Spleen (tissue), 13 donors: ENCODE measurements around the gene POLE3. TPM values are rescaled to one million over a fixed set of nuclear protein-coding genes. Genes with fewer than 3 reads are reported as not detected.

Experiments used
- DNase-seq: peaks from one replicate; pipeline ENCODE4 v3.0.0-alpha.2; 2020
- H3K27ac ChIP-seq, 8 donors: fragments of 200-600 bp; sonication (generic) in 7 of 8; 1 replicate in 4 of 8; 2 replicates in 4 of 8; pipeline versions ENCODE4 v1.5.0 to v1.8.0; 2016 to 2021; ENCODE audit warnings: inconsistent platforms in 4 of 8, mild to moderate bottlenecking in 4 of 8, moderate library complexity in 1 of 8
- H3K27me3 ChIP-seq, 7 donors: fragments of 200-600 bp; sonication (generic) in 6 of 7; replicated peaks in 1 of 7; 1 replicate in 4 of 7; 2 replicates in 3 of 7; pipeline versions ENCODE4 v1.5.0 to v1.8.0; 2016 to 2021; ENCODE audit warnings: inconsistent platforms in 3 of 7, mild to moderate bottlenecking in 1 of 7
- H3K36me3 ChIP-seq, 6 donors: fragments of 200-600 bp; sonication (generic) in 5 of 6; 1 replicate in 4 of 6; 2 replicates in 2 of 6; pipeline versions ENCODE4 v1.5.0 to v1.8.0; 2016 to 2021; ENCODE audit warnings: inconsistent platforms in 2 of 6
- H3K4me1 ChIP-seq, 6 donors: fragments of 200-600 bp; sonication (generic) in 5 of 6; 1 replicate in 3 of 6; 2 replicates in 3 of 6; pipeline versions ENCODE4 v1.5.0 to v1.8.0; 2016 to 2021; ENCODE audit warnings: inconsistent platforms in 3 of 6
- H3K4me3 ChIP-seq, 8 donors: fragments of 200-600 bp; sonication (generic) in 7 of 8; 1 replicate in 4 of 8; 2 replicates in 4 of 8; pipeline versions ENCODE4 v1.5.0 to v1.8.0; 2016 to 2021; ENCODE audit warnings: inconsistent platforms in 4 of 8, mild to moderate bottlenecking in 4 of 8, moderate library complexity in 2 of 8
- H3K9me3 ChIP-seq, 8 donors: fragments of 200-600 bp; sonication (generic) in 7 of 8; 1 replicate in 4 of 8; 2 replicates in 4 of 8; pipeline versions ENCODE4 v1.5.0 to v1.8.0; 2016 to 2021; ENCODE audit warnings: inconsistent platforms in 4 of 8
- CTCF ChIP-seq, 11 experiments: fragments of 200-600 bp in 7 of 11; fragments of 450-650 bp in 4 of 11; sonication (generic) in 4 of 11; IDR thresholded peaks in 8 of 11; conservative IDR thresholded peaks in 3 of 11; 1 replicate in 7 of 11; 2 replicates in 4 of 11; pipeline versions ENCODE4 v1.4.0 to v1.8.0; 2016 to 2021; ENCODE audit warnings: antibody characterized with exemption in 11 of 11, inconsistent platforms in 4 of 11, mild to moderate bottlenecking in 1 of 11
- POLR2A ChIP-seq, 3 donors: fragments of 450-650 bp; IDR thresholded peaks; one replicate each; pipeline ENCODE4 v1.5.1; 2017; ENCODE audit warnings: antibody characterized with exemption in 3 of 3, mild to moderate bottlenecking in 1 of 3
- POLR2AphosphoS5 ChIP-seq, 3 donors: sonication (generic); formaldehyde crosslinking; IDR thresholded peaks; one replicate each; pipeline ENCODE4 v1.5.1; 2017; ENCODE audit warnings: antibody characterized with exemption in 3 of 3
- WGBS, 5 donors: extraction: QIAGEN DNeasy Blood & Tissue Kit in 3 of 5; methylation state at CpG; one replicate each; pipeline versions ENCODE4 v1.1.5 to v1.1.7; 2013 to 2018; 5-methylcytosine and 5-hydroxymethylcytosine counted together
- intact Hi-C: fragments of 100-400 bp; cut with DNase I; formaldehyde crosslinking; loops from one replicate; pipeline ENCODE4 v1.15.0; 2023; ENCODE audit warnings: low total_unique reads
- long read RNA-seq, 2 donors: transcript quantifications; one replicate each; lab custom pipeline, GENCODE V29; 2026
- polyA plus RNA-seq, 3 donors: library from polyadenylated mRNA; stranded (reverse); fragments of 200-250 nt; gene quantifications; one replicate each; pipeline ENCODE4 v1.2.1, GENCODE V29; 2013
- total RNA-seq, 7 donors: library from RNA; depleted of rRNA in 3 of 7; stranded (reverse); fragments of >200 nt in 3 of 7; fragmentation: NEBNext Ultra II Directional in 4 of 7; extraction: Animal tissue kit (Norgen Biotek cat#: 25700) in 4 of 7; gene quantifications; one replicate each; pipeline versions ENCODE4 v1.1.0 to v1.2.1, GENCODE V29; 2016 to 2021
- donor health status: healthy with polysubstance abuse.
- donor health status: DM: no; HTN: no; CAD: no; lungs with moderate emphysema.
- donor health status: DM: no; HTN: no; CAD: no.
- donor health status: Bipolar disorder and iron deficiency.
- donor health status: healthy.
- donor health status: DM: no; HTN: no; CAD: no.
- donor health status: DM: yes; HTN: yes; CAD: no.

POLE3 gene
- total RNA-seq (10 to 100 TPM; 29.3 to 53.0 (median 36.9) TPM), polyA plus RNA-seq (10 to 100 TPM; 30.6 to 45.6 (median 44.5) TPM)
- long read RNA-seq, donor 1, transcript POLE3-201 (4 exons, 2,109 nt): major isoform, 16 of 17 reads
- long read RNA-seq, donor 1, partial matches to known transcripts: 0 of 17 reads
- long read RNA-seq, donor 1, other reads (novel, unspliced or antisense): 0 of 17 reads
- long read RNA-seq, donor 2, transcript POLE3-201 (4 exons, 2,109 nt): major isoform, 18 of 21 reads
- long read RNA-seq, donor 2, partial matches to known transcripts: 0 of 21 reads
- long read RNA-seq, donor 2, other reads (novel, unspliced or antisense): 0 of 21 reads

DNA sequence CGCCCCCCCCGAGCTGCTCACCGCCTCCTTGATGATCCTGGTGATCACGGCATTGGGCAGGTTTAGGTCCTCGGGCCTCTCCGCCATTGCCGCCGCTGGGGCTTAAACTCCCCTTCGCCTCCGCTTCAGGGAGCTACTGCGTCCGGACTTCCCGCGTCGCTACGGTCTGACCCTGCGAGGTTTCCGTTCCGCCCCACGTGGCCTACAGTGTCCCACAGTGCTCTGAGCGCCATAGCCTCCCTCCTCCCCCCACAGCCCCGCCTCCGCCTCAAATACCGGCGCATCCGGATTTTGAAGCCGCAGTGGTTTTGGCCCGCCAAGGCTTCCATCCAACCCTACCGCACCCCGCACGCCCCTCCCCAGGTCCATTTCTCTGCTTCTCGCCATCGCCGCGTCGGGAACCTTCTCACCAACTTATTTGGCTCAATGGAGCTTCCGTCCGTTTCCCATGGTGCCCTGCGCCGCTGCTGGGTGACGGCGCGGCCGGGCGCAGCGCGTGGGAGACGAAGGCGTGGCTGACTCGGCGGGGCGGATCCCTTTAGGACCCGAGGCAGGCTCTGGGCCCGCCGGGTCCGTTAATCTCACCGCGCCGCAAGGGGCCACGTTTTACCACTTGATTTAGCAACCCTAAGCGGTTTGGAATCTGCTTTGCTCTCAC is at the start of gene POLE3, which contains the start of gene C9orf43:
Gene POLE3 (minus strand): TSS at position 469 of the 658 bp plus-strand sequence. CDS start 382 bp downstream, at position 87.
Gene C9orf43 (plus strand): TSS at position 541 of the 658 bp plus-strand sequence. CDS start 2,747 bp downstream, outside the sequence.
- H3K27ac ChIP-seq: peak within 1 kb of the TSS; percentile 95 to 97 (median 96)
- intact Hi-C loops: no loop called here
- 0 to 1% (median 0%) methylated on average over 44 to 61 of the region's 61 CpGs for WGBS, 5 donors
- no peaks in the 10 kb centered on the region for H3K27me3 ChIP-seq
- peaks cover 11 to 49% (median 40%) of the 10 kb centered on the region in 6 donors for H3K4me1 ChIP-seq
- TF ChIP-seq CTCF (IDR thresholded peaks at IDR 0.05 in 8 of 11, conservative IDR thresholded peaks at IDR 0.05 in 3 of 11): peak in 5 of 11 experiments; percentile 17 to 52 (median 22)
- TF ChIP-seq POLR2AphosphoS5 (IDR thresholded peaks at IDR 0.05): peak; percentile 85 to 97 (median 96)
- TF ChIP-seq POLR2A (IDR thresholded peaks at IDR 0.05): peak; percentile 19 to 66 (median 47)
- H3K4me3 ChIP-seq: peak within 1 kb of the TSS; percentile 65 to 95 (median 83)
- DNase-seq: peak; percentile 99
- peaks cover 0 to 27% (median 19%) of the 10 kb centered on the region in 6 donors for H3K36me3 ChIP-seq
- no peaks in the 10 kb centered on the region for H3K9me3 ChIP-seq

GRCh38 chr9:113456235-113456634 is 45.8 kb upstream of the POLE3 start:
- no peak for DNase-seq
- intact Hi-C loops: loop anchor here (10.0 kb wide), 1 partner anchor 49 kb away; no protein-coding TSS in a partner anchor
- TF ChIP-seq CTCF (IDR thresholded peaks at IDR 0.05 in 8 of 11, conservative IDR thresholded peaks at IDR 0.05 in 3 of 11) (no peak), POLR2AphosphoS5 (IDR thresholded peaks at IDR 0.05) (no peak), POLR2A (IDR thresholded peaks at IDR 0.05) (no peak)
- no peaks in the 10 kb centered on the region for H3K27me3 ChIP-seq
- no peaks in the 10 kb centered on the region for H3K9me3 ChIP-seq
- peaks cover 0 to 31% (median 20%) of the 10 kb centered on the region in 6 donors for H3K4me1 ChIP-seq
- H3K27ac ChIP-seq: peak overlapping the region in 6 of 8 donors; percentile 52 to 83 (median 70)
- H3K36me3 ChIP-seq: no peaks in the 10 kb centered on the region
- WGBS, 5 donors: 87 to 99% (median 97%) methylated on average over 2 of the region's 2 CpGs
- H3K4me3 ChIP-seq: no peak overlapping the region

DNA sequence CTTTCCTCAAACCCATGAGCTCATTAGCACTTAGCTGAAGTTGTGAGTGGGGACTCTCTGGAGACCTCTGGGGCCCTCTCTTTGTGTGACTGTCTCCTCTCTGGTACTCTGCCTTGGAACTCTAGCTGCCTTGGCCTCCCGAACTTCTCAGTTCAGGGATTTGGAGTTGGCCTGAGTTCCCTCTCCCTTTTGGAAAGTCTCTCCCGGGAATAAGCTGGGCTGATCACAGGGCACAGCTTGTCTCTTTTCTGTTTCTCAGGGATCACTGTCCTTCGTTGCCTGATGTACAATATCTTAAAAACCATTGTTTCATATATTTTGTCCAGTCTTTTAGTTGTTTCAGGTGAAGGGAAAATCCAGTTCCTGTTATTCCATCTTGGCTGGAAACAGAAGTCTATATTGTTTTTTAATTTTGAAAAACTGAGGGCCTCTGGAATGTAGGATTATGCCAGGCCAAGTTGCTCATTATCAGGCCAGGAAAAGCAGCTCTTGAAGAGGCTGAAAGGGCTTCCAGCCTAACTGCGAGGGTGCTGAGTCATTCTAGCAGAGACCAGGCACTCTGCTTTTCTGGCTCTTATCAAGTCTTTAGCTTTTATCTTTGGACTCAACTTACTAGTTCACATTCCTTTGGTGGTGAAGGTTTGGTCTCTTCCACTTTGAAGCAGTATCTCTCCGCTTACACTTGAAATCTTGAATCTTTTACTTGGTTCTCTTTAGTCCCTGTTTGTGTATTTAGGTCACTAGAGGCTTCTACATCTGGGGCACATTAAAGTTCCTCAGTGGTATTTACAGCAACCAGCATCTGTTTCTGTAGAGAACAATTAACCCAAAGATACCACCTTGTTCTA is 44.7 kb upstream of the POLE3 start:
- H3K27ac ChIP-seq: peak overlapping the region; percentile 35 to 83 (median 68)
- H3K4me1 ChIP-seq: peaks cover 0 to 31% (median 20%) of the 10 kb centered on the region in 6 donors
- H3K27me3 ChIP-seq: no peaks in the 10 kb centered on the region
- TF ChIP-seq CTCF (IDR thresholded peaks at IDR 0.05 in 8 of 11, conservative IDR thresholded peaks at IDR 0.05 in 3 of 11) (no peak), POLR2AphosphoS5 (IDR thresholded peaks at IDR 0.05) (peak in 1 of 3 donors; percentile 68)
- WGBS, 5 donors: 40 to 65% (median 52%) methylated on average over 5 of the region's 5 CpGs
- DNase-seq: no peak
- no peaks in the 10 kb centered on the region for H3K36me3 ChIP-seq
- H3K9me3 ChIP-seq: no peaks in the 10 kb centered on the region
- H3K4me3 ChIP-seq: no peak overlapping the region
- intact Hi-C loops: loop anchor here (10.0 kb wide), 1 partner anchor 50 kb away; no protein-coding TSS in a partner anchor
